ENCODE data around the gene SEC24D.

SEC24D gene

DNA sequence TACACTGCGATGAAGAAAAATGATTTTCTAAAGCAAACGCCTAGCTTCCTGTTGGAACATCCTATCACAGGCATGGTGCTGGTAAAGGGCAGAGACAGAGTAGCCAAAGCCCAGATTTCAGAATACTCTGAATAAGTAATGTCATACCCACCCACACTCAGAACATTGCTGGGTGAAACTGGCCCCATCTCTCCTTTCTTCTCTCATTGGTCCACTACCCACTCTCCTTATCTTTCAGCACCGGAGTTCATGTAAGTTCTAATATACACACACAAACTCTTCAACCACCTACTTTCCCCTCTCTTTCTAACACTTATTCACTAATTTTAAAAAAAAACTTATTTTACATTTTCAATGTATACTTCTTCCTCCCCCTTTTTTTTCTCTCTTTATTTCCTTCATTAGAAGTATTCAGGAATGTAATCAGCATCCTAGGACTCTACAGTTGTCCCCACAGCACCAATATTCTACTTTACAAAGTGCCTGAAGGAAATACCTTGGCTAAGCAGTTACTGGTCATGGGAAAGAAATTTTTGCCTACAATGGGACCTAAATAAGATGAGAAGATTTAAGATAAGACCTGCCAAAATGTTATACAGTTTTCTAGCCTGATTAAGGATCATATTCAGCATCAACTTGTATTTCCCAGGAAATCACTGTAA, 63.0 kb downstream of the SEC24D start:
- no peak for DNase-seq

DNA sequence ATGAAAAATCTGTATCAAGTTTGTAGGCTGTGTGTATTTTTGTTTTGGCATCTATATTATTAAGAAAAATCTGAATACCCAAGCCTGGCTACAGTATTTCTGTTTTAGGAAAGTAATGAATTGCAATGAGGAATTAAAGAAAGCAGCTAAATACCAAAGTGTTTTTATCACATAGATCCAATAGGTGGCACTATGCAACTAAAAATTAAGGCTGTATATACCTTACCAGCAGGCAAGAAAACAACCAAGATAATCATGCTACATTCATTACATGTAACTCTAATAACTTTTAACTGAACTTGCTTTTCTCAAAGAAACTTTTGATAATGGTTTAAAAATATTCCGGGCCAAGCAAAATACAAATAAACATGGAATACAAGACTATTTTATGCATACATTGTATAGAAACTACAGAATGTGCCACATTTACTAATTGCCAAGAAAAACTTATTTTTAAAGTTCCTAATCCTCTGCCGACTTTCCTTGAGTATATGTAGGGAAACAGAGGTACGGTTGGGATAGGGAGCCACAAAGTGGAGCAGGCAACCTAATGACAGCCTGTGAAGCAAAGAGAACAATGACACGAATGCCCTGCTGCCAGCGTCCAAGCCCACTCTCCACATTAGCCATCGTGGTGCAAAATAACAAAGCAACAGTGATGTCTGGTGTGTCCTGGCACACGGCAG, 63.7 kb downstream of the SEC24D start:
- peak; percentile 3 for DNase-seq

DNA sequence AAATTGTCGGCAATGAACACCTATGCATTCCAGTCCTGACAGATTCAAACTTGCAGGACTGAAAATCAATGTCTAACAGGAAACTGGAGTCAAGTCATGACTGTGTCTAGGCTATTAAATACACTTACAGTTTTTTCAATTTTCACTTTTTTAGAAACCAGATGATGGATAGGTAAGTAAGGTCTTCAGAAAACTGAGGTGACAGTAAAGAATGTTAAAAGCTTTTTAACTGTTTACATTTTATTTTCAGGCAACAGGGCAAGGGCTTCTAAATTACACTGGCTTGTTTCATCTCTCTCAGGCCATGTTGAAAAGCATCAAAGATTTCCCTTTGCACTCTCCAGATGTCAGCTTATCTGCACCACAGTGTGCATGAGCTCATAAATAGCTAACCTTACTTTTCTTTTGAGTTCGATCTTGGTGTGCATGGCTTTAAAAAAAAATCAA, 65.2 kb downstream of the SEC24D start:
- DNase-seq: no peak

DNA sequence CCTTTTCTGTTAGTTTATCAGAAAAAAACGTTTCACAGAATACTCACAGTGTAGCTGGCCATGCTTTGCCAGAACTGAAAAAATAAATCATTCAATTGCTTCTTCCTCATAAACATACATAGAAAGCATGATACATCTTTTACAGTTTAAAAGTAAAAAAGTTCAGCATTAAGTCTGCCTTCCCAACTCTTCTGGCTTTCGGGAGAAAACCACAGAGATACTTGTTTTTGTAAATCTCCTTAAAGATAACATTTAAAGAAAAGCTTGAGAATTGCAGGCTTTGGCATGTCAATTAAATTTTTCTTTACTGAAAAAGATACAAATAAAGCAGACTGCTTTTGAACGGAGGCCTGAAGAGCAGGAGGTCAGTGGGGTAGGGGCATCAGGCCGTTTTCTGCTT, 66.8 kb downstream of the SEC24D start:
- DNase-seq: no peak

DNA sequence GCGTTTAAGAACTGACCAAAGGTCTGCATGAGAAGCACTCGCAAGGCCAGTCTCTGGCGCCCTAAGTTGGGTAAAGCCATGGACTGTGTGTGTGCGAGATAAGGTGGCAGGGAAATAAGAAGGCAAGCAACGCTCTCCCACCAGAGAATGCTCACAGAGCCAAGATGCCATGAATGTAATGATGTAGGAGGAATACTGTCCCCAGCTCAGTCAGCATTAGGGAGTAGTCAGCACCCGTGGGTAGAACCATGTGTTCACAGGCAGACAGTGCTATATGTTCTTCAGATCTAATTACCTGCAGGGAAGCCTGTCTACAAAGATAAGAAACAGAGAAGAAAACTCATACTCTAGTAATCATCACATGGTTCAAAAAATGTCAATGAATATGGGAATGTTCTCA, 68.8 kb downstream of the SEC24D start:
- no peak for DNase-seq

DNA sequence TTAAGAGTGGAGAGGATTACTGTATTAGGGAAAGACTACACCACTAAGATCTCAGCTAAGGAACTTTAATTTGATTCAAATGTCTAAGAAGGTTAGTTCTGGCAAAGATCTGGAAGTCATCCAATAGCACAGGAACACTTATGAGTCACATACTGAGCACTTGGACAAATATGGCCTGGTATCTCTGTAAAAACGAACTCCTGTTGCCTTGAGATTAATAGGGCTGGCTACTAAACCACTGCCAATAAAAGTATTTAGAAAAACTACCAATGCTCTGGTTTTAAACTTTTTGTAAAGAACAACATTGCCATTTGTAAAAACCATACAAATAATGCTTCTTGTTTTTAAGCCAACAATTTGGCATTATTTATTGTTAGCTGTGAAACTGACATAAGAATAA, 70.5 kb downstream of the SEC24D start:
- DNase-seq: no peak

DNA sequence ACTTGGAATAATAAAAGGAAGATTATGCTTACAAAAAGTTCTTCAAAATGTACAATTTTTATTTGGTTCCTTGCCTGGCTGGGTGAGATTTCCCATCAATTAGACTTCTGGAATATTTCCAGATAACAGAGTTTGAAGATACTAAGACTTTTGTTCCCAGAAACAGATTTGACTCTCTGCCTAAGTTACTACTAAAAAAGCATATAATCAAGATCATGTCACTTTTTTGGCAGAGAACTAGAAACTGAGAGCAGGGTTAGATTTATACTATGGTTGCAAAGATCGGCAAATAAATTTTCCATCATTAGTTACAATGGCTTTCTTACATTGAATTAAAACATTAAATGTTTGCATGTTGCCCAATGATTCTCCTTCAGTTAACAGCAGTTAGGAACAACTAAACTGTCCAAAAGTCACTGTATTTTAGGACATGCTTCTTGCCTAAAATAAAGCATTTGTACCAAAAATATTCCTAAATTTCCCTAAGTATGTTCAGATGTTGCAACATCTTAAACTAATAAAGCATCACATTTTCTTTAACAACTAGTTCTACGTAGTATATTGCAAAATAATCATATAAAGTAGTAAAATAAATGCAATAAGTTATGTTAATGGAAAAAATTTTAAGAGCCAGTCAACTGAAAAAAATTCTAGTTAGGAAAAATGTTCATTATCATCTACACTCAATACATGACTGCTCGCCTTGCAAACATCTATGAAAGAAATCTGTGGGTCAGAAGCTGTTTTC, 73.0 kb downstream of the SEC24D start:
- no peak for DNase-seq

DNA sequence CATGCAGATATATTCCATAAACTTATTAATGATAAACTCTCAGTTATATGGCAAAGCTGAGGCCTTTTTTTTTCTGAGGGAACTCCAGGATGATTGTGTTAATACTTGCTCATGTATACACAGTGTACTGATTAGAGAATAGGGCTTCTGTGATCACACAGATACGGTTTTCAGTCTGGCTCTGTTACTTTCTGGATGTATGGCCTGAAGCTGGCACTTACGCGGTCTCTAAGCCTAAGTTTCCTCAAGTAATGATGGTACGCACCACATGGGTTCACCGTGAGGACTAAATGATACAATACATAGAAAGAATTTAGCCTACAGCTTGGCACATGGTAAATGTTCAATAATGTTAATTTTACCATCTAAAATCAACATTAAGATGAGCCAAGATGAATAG, 73.8 kb downstream of the SEC24D start:
- no peak for DNase-seq

DNA sequence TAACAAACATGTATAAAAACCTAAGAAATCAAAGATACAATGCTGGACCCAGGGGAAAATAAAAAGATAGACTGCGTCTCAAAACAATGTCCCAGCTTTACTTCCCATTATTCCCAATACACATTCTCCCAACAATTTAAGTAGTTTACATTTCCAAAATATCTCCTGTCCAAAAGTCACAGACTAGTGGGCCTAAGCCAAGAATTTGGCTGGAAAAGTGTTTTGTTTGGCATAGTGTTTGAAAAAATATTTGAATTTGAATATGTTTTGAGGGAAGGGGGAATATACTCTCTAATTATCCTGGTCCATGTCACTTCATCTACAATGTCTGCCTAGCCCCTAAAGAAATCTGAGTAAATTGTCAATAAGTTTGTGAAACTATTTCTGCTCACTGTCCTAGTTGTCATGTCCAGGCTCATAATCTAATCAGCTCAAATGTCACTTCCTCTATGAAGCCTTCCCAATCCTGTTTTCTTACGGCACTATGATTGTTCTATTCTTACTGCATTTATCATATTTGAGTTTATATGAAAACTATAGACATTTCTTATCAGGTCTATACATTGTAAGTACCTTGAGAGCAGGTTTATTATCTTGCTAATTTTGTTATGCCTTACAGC, 74.4 kb downstream of the SEC24D start:
- DNase-seq: no peak

DNA sequence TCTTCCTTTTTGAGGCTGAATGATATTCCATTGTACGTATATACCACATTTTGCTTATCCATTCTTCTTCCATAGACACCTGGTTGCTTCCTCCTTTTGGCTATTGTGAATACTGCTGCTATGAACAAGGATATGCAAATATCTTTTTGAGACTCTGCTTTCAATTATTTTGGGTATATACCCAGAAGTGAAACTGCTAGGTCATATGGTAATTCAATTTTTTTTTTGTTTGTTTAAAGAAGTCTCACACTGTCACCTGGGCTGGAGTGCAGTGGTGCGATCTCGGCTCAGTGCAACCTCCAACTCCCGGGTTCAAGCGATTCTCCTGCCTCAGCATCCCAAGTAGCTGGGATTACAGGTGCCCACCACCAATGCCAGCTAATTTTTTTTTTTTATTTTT, 75.4 kb downstream of the SEC24D start:
- DNase-seq: no peak

DNA sequence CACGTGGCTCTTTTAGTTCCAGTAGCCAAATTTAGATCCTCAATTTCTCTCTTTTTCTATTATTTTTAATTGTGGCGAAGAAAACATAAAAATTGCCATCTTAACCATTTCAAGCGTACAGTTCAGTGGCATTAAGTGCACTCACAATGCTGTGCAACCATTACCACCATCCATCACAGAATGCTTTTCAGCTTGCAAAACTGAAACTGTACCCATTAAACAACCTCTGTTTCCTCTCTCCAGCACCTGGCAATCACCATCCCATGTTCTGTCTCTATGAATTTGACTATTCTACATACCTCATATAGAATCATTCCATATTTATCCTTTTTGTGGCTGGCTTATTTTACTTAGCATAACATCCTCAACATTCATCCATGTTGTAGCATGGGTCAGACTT, 75.8 kb downstream of the SEC24D start:
- no peak for DNase-seq

DNA sequence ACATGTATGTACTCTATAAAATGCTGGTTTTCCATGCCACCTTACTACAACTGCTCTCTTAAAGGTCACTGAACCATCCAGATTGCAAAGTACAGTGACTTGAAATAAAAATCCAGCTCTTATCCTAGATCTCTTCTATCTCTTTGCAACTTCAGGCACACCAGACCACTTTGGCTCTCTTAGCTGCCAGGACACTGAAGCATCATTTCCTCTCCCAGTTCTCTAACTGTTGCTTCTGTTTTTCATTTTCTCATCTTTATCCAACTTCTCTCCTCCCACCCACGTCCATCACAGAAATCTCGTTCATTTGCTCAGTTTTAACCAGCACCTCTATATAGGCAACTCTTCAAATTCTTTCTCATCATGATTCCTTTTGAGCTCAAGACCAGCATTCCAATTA, 76.4 kb downstream of the SEC24D start:
- DNase-seq: no peak

DNA sequence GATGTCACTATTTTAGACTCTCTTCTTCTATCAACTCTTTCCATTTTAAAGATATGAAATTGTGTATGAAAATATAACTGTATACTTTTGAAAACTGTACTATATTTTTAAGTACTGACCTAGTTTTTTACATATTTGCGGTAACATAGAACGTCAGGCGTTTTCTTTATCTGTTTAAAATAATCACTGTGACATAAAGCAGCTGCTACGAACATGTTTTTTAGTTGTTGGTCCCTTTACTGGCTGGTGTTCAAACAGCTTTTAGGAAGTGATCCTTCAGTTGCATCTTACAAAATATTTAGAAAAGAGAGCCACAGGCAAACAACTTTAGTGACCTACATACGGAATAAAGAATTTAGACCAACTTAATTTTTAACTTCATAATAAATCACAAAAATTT, 77.6 kb downstream of the SEC24D start:
- no peak for DNase-seq

DNA sequence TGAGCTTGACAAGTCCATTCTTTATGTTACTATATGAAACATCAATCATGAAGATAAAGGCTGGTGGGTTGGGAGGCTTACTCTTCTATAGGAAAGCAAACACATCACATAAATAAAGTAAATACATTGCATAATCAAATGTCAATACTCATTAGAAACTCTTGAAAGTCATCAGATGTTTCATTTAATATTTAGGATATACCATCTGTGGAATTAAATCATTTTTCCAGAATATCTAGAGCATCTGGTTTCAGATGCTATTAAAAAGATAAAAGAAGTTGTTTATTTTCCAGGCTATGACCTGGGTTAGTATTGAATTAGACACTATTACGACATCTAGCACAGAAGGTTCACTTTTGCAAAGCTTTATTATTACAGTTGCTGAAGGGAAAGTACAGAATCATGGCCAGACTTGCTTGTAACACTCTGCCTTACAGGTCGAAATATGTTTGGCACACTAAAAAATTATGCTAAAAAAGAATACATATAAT, 78.1 kb downstream of the SEC24D start:
- DNase-seq: no peak

DNA sequence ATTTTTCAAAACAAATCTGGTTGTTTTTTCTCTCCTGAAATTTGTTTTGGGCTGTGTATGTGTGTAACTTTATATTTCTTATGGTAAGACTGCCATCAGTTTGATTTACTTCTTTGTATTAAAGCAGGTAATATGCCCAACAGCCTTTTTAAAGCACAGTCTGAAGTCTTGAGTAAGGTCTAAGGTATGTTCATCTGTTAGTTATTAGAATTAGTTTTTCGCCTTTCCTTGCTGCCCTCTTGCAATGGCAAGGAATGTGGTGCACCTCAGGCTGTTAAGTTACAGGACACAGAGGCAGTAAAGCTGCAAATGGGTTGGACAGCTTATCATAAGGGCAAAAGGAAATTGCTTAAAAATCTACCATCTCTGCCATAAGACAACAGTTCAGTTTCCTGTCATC, 79.0 kb downstream of the SEC24D start:
- DNase-seq: no peak

DNA sequence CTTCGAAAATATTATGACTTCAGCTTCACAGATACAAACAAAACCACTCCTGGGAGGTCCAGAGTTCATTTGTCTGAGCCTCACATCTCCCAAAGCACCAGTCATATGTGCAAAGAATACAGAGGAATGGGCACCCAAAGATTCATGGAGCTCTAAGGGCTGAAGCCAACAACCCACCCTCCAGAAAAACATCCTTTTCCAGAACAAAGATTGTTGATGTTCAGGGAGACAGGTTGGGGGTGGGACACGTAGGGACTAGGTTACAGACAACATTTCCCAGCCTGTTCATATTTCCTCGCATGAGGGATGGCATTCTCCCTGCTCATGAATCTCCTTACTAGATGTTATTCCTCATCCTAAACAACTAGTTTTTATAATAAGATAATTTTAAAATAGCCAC, 79.5 kb downstream of the SEC24D start:
- no peak for DNase-seq

DNA sequence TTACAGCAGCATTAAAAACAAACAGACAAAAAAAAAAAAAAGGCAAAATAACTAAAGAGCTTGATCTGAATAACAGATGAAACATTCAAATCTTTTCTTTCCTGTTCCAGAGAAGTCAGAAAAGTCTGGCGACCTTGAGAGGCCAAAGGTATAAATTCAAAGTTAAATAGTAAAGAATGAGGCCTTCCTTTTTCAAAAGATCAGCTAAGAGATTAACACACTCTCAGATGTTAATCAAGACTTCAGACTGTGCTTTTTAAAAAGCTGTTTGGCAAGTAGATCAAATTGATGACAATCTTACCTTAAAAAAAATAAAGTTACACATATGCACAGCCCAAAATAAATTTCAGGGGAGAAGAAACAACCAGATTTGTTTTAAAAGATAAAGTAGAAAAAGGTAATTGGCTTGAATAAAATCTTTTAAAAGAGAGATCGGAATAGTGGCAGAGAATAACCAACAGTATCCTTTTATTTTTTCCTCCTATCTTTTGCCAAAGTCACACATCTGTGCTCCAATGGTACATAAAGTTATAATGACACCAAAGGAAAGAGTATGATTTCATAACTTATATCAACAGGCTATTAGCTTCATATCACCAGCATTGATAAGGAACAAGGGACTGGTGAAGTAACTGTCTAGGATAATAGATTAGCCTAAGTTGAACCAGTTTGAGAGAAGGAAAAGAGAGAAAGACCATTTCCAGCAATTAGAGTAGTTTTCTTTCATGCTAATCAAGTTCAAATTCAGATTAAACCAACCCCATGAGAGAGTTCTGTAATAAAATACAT, 80.3 kb downstream of the SEC24D start:
- no peak for DNase-seq

DNA sequence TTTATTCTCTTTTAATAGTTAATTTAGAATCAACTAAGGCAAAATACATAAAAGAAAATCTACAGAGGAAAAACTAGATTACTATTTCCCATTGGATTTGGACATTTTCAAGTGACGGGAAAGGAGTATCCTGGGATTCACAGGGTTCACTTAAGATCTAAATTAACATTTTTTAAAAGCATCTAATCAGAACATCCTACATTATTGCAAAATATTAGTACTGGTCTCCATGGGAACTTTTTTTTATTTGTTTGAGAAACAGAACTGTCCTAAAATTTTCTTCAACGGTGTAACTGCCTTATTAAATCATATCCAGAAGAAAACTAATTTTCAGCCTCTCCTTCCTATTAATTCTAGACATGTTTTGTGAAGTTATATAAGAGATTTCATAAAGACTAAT, 81.0 kb downstream of the SEC24D start:
- DNase-seq: no peak

DNA sequence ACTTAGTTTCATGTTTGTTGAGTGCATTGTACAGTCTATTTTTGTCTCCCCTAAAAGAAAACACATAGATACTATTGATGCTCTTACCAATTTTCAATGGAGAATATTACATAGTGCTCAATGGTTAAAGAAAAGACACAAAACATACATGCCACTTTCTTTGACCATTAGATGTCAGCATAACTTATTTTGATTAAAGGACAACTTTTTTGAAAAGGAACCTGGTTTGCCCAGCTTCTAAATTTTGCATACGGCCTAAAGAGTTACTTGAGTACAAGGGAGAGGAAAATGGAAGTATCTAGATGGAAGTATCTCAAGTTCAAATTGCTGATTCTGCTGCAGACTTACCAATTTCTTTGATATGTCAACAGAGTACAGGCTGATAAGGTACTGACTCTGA, 82.2 kb downstream of the SEC24D start:
- no peak for DNase-seq

DNA sequence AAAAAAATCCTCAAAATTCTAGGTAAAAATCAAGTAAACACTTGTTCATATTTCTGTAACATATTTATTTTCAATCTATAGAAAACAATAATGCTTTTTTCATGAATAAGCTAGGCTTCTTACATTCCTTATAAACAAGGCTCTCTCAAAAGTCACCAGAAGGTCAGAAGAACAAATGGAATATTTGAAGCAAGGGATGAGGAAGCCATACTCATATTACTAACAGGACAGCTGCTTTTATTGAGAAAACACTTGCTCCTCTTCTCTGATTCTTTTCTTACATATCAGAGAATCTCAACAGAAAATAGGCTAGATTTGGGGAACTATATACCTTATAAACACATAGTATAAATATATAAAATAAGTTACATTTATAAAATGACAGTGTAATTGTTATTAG, 82.8 kb downstream of the SEC24D start:
- no peak for DNase-seq

DNA sequence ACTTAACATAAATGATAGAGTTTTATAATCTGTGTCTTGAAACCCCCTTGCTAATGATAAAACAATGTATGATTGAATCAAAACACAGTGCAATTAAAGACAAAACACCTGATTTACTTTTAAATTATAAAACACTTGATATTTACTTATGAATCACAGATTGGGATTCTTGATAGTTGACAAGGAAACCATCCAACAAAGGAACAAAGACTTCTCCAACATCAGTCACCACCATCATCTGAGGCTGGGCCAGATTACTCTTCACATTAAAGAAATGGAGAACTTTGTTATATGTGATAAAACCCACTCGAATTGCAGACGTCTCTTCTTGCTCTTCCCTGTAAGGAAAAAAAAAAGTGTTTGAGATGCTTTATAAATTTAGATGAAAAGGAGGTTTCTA, 83.4 kb downstream of the SEC24D start:
- DNase-seq: no peak

DNA sequence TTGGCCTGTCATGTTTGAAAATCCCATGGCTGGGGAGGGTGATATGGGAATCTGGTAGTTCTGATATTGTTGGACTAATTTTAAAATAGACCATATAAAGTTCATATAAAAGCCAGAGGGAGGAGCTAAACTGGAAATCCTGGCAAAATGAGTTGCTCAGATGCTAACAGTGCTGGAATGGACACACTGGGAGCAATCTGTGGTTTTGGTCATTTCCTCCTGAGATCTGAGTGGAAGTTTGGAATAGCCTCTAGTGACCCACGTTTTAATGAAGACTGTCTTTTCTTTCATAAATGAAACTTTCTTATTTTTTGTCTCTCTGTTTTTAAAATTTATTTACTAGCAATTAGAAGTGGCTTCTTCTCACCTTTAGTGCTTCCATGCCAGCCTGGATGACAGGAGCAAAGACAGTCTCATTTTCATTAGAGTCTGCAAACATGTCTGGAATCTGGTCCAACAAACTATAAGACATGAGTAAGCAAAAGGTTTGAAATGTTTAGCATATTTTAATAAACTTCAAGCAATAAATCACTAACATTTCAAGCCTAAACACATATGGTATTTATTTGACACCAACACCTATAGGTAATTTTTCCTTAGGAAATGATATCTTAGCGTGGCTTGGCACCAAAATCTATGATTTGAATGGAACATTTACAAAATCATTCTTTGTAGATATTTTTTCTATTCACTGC, 84.2 kb downstream of the SEC24D start:
- no peak for DNase-seq

All from DMS79 treated with DMSO at 0.1 percent for 48 hours (cell line).